Fibroblast of skin of scalp (primary cell): ENCODE measurements around the gene BSN.

Source experiments
- DNase-seq: peaks from one replicate; pipeline ENCODE4 v3.0.0-alpha.2; 2013

Gene BSN

GRCh38 chr3:49628249-49628648, 74.0 kb downstream of the BSN start:
- no peak for DNase-seq

DNA sequence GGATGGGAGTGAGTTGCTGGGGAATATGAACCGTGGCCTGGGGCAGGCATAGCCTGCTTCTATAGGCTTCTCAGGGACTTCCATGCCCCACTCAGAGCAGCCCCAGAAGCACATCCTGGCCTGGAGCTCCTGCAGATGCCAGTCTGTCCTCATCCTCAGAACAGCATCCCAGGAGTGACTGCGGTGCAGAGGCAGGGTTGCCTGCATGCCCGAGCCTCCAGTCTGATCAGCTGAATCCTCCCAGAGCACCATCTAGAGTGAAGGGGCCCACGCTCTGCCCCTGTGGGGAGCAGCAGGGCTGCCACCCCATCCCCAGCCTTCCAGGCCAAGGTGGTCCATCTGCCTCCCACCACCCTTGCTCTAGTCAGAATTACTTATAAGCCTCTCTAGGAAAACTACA, 75.2 kb downstream of the BSN start:
- DNase-seq: no peak

DNA sequence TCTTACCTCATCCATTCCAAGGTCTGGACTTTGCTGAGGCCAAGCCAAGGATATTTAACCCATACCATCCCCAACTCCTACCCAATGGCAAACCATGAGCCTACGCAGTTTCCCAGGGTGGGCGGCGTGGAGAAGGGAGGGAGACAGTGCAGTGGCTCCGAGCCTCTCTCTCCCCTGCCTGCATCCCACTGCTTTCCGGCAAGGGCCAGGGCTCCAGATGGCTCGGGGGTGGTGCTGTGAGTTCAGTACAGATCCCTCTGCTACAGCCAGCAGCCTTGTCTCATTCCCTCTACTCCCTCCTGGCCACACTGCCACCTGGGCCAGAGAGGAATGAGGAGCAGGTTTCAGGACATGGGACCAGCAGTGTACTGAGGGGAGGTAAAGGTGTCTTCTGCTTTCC, 75.6 kb downstream of the BSN start:
- DNase-seq: no peak

GRCh38 chr3:49630784-49631183, 76.5 kb downstream of the BSN start:
- DNase-seq: no peak

DNA sequence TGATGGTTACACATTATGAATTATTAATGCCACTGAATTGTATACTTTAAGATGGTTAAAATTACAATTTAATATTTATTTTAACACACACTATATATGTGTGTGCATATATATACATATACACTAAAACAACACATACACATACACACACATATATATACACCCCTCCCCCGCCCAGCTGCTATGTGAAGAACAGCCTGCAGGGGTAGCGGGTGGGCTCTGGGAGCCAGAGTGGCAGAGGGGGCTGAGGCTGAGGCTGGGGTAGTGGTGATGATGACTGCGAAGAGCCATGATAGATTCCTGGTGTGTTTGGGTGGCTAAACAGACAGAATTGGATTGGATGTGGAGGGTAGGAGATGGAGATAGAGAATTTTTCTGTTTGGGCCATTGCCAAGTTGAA, 80.5 kb downstream of the BSN start:
- DNase-seq: no peak

GRCh38 chr3:49636883-49637609, 82.8 kb downstream of the BSN start:
- DNase-seq: no peak

GRCh38 chr3:49638445-49638844, 84.2 kb downstream of the BSN start:
- peak; percentile 68 for DNase-seq

GRCh38 chr3:49639551-49639950, 85.3 kb downstream of the BSN start:
- DNase-seq: no peak

GRCh38 chr3:49641292-49641691, 87.0 kb downstream of the BSN start:
- DNase-seq: no peak

DNA sequence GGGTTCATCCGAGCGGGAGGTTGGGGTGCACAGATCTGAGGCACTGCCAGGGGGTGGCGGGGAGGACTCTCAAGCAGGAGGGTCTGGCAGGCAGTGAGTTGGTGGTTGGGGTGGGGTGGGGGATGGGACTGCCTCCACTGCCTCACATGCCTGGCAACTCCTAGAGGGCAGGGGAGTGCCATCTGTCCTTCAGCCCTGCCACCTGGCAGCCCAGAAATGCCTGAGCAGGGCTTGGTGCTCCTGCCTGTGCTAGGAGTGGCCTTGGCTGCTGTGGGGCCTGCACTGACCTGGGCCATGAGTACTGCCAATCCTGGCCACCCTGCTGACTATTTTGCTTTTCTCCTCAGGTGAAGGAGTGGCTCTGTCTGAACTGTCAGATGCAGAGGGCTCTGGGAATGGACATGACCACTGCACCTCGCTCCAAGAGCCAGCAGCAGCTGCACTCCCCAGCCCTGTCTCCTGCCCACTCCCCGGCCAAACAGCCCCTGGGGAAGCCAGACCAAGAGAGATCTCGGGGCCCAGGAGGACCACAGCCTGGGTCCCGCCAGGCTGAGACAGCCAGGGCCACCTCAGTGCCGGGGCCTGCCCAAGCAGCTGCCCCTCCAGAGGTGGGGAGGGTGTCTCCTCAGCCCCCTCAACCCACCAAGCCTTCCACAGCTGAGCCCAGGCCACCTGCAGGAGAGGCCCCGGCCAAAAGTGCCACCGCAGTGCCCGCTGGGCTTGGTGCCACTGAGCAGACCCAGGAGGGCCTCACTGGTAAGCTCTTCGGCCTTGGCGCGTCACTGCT, 87.8 kb downstream of the BSN start:
- DNase-seq: no peak

- DNase-seq: no peak
Measured at GRCh38 chr3:49642708-49643145, 88.5 kb downstream of the BSN start.

- no peak for DNase-seq
Measured at GRCh38 chr3:49644684-49645083, 90.4 kb downstream of the BSN start.

DNA sequence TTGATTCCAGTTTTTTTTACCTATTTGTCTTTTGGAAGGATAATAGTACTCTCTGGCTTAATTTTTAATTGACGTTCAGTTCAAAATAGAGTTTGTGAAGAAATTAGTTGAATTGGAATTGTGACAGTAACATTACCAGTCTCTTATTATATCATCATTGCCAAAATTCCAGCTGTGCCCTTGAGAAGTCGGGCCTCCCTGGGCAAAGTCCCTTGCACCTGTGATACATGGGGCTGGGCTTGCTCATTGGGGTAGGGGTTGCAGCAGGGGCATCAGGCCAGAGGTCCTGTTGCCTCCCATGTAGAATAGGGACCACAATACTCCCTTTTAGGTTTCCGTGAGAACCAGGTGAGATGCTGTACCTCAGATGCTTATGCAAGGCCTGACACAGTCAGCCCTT, 92.0 kb downstream of the BSN start:
- DNase-seq: no peak

DNA sequence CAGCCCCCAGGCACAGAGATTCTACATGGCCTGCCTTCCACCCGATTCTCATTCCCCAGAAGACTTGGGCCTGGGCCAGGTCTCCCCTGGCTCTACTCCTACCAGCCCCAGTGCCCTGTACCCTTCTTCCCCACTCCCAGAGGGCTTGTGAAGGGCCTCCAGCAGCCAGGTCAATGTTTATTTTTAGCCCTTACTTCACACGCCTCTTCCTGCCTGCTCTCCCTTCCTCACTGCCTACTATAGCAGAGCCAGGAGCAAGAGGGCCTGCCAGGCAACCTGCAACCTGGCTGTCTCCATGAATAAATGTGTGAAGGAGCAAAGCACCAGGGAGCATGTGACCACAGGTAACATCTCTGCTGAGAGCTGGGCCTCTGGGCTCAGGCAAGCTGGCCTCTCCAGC, 93.5 kb downstream of the BSN start:
- no peak for DNase-seq

- no peak for DNase-seq
Measured at GRCh38 chr3:49648354-49649019, 94.2 kb downstream of the BSN start.

DNA sequence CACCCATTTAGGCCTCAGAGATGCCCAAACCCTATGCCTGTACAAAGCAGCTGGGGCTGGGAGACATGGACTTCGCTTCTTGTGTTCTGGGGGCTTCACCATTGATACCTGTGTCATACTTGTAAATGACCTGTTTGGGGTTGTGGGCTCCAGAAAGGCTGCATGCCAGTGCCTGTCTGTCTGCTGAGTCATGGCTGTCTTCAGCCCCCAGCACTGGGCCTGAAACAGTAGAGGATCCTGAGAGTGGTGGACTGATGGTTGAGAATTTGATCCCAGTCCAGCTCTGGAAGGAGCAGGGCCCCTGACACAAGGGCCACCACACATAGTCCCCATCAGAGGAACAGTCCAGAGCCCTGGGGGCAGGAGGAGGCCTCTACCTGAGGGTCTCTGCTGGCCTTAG, 95.3 kb downstream of the BSN start:
- no peak for DNase-seq

DNA sequence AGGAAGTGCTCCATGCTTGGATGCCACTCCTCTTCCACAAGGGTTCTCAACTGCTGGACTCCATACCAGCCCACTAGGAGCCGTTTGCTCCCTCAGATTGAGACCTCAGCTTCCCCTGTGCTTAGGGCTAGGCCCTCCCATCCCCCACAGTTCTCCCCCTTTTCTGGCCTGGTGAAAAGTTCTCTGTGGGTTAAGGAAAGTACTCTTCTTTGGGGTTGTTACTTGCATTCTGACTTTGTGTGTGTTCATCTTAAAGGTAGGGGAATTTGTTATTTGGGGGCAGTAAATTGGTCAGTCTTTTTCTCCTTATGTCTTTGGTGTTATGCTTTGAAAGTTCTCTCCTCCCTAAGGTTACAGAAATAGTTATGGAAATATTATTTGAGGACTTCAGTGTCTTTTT, 95.9 kb downstream of the BSN start:
- DNase-seq: no peak

DNA sequence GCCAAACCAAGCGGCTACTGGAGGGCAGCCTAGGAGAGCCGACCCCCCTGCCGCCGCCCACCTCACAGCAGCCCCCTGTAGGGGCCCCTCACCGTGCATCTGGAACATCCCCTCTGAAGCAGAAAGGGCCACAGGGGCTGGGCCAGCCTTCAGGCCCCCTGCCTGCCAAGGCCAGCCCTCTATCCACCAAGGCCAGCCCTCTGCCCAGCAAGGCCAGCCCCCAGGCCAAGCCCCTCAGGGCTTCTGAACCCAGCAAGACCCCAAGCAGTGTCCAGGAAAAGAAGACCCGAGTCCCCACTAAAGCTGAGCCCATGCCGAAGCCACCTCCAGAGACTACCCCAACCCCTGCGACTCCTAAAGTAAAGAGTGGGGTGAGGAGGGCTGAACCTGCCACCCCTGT, 96.4 kb downstream of the BSN start:
- no peak for DNase-seq

- no peak for DNase-seq
Measured at GRCh38 chr3:49652218-49652902, 98.1 kb downstream of the BSN start.

- DNase-seq: no peak
Measured at GRCh38 chr3:49652903-49653415, 98.7 kb downstream of the BSN start.

DNA sequence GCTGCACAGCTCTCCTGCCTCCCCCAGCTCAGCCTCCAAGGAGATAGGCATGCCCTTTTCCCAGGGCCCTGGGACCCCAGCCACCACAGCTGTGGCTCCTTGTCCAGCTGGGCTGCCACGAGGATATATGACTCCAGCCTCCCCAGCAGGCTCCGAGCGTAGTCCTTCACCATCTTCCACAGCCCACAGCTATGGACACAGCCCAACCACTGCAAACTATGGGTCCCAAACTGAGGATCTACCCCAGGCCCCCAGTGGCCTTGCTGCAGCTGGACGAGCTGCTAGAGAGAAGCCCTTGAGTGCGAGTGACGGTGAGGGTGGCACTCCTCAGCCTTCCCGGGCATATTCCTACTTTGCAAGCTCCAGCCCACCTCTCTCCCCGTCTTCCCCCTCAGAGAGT, 99.3 kb downstream of the BSN start:
- no peak for DNase-seq

GRCh38 chr3:49654176-49654825, 100.0 kb downstream of the BSN start:
- DNase-seq: no peak
